ENCODE data around the gene SLC34A3. TPM values are rescaled to one million over a fixed set of nuclear protein-coding genes. Genes with fewer than 3 reads are reported as not detected.

SLC34A3 gene
- total and polyA plus RNA-seq, 4 donors: 0.03 to 0.65 (median 0.12) TPM; not detected in 1

DNA sequence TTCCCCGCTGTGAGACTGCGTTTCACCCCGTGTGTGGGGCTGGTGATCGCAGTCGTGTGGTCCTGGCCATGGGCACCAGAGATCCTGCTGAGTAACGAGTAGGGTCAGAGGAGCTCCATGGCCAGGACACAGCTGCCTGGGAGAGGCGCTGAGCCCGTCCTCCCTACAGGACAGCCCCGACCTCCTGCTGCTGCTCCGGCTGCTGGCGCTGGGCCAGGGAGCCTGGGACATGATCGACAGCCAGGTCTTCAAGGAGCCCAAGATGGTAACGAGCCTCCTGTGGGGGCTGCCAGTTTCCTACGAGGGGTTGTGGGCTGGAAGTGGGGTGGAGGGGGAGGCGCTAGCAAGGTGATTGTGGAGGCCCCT is 35.4 kb downstream of the SLC34A3 start:
- peaks cover 0 to 14% (median 4%) of the 10 kb centered on the region in 5 donors for H3K4me1 ChIP-seq (ENCODE audit: control insufficient read depth in 5 of 5, insufficient read depth in 5 of 5, low read length in 5 of 5)
- H3K36me3 ChIP-seq (ENCODE audit: control insufficient read depth in 4 of 4, insufficient read depth in 4 of 4, low read length in 4 of 4): peaks cover 11 to 41% (median 16%) of the 10 kb centered on the region in 4 donors
- TF ChIP-seq, protein P1, sequence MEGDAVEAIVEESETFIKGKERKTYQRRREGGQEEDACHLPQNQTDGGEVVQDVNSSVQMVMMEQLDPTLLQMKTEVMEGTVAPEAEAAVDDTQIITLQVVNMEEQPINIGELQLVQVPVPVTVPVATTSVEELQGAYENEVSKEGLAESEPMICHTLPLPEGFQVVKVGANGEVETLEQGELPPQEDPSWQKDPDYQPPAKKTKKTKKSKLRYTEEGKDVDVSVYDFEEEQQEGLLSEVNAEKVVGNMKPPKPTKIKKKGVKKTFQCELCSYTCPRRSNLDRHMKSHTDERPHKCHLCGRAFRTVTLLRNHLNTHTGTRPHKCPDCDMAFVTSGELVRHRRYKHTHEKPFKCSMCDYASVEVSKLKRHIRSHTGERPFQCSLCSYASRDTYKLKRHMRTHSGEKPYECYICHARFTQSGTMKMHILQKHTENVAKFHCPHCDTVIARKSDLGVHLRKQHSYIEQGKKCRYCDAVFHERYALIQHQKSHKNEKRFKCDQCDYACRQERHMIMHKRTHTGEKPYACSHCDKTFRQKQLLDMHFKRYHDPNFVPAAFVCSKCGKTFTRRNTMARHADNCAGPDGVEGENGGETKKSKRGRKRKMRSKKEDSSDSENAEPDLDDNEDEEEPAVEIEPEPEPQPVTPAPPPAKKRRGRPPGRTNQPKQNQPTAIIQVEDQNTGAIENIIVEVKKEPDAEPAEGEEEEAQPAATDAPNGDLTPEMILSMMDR (IDR thresholded peaks at IDR 0.05; ENCODE audit: control extremely low read depth, extremely low read depth): no peak

DNA sequence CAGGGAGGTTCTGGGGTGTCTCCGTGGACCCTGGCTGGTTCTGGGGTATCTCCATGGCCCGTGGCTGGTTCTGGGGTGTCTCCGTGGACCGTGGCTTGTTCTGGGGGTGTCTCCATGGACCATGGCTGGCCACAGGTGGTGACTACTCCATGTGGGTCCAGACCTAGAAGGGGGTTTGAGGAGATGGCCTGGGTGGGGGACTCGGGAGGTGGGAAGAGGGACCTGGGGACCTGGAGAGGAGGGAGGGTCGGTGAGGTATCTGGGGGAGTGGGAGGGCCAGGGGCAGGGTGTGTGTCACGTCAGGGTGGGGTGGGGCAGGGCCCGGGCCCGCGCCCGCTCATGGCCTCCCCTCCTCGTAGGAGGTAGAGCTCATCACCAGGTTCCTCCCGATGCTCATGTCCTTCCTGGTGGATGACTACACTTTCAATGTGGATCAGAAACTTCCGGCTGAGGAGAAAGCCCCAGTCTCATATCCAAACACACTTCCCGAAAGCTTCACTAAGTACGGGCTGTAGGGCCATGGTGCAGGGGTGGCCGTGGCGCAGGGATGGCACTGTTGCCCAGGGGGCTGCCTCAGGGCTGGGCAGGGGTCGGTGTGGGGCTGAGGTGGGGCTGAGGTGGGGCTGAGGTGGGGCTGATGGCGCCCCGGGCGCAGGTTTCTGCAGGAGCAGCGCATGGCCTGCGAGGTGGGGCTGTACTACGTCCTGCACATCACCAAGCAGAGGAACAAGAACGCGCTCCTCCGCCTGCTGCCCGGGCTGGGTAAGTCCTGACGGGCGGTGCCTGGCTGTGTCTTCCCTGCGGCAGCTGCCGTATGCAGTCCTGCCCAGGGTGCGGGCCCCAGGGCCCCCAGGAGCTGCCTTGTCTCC is 36.1 kb downstream of the SLC34A3 start:
- Histone ChIP-seq H3K4me3 (no peak overlapping the region), H3K27ac (ENCODE audit: low read depth in 1 of 2, low read length in 1 of 2) (no peak overlapping the region), H3K36me3 (ENCODE audit: control insufficient read depth in 4 of 4, insufficient read depth in 4 of 4, low read length in 4 of 4) (peaks cover 11 to 43% (median 15%) of the 10 kb centered on the region in 4 donors), H3K4me1 (ENCODE audit: control insufficient read depth in 5 of 5, insufficient read depth in 5 of 5, low read length in 5 of 5) (peaks cover 0 to 14% (median 4%) of the 10 kb centered on the region in 5 donors), H3K27me3 (ENCODE audit: control insufficient read depth in 3 of 3, insufficient read depth in 3 of 3, low read length in 2 of 3) (no peaks in the 10 kb centered on the region), H3K9me3 (ENCODE audit: control insufficient read depth in 4 of 4, insufficient read depth in 3 of 4, low read length in 3 of 4) (no peaks in the 10 kb centered on the region), H3K9ac (ENCODE audit: insufficient read depth in 1 of 2, low read length in 2 of 2) (no peak overlapping the region)
- TF ChIP-seq, protein P1 (IDR thresholded peaks at IDR 0.05; ENCODE audit: control extremely low read depth, extremely low read depth): no peak
- WGBS, 2 donors: 91 to 93% methylated on average over 34 of the region's 34 CpGs
- DNase-seq: no peak
- no peak for ATAC-seq (ENCODE audit: insufficient read depth, low FRiP score)

More for the DNA sequence above, 35.4 kb downstream of the SLC34A3 start:
- no peak overlapping the region for H3K27ac ChIP-seq (ENCODE audit: low read depth in 1 of 2, low read length in 1 of 2)
- ATAC-seq (ENCODE audit: insufficient read depth, low FRiP score) (no peak), DNase-seq (no peak)
- no peaks in the 10 kb centered on the region for H3K9me3 ChIP-seq (ENCODE audit: control insufficient read depth in 4 of 4, insufficient read depth in 3 of 4, low read length in 3 of 4)
- WGBS, 2 donors: 90 to 92% methylated on average over 15 of the region's 15 CpGs
- H3K9ac ChIP-seq (ENCODE audit: insufficient read depth in 1 of 2, low read length in 2 of 2): no peak overlapping the region
- no peak overlapping the region for H3K4me3 ChIP-seq
- no peaks in the 10 kb centered on the region for H3K27me3 ChIP-seq (ENCODE audit: control insufficient read depth in 3 of 3, insufficient read depth in 3 of 3, low read length in 2 of 3)

DNA sequence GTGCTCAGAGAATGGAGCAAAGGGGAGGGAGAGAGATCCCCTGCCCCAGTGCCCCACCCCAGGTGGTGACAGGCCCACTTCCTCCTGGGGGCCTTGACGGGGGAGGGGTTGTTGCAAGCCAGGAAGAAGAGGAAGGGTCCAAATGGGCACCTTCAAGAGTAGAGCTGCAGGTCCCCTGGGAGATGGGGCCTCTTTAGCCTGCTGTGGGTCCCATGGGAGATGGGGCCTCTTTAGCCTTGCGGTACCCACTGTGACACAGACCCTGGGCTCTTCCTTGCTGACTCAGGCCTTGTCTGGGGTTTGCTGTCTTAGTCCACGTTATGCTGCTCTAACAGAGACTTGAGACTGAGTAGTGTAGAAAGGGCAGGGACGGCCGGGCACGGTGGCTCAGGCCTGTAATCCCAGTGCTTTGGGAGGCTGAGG is 37.2 kb downstream of the SLC34A3 start:
- peaks cover 11 to 52% (median 20%) of the 10 kb centered on the region in 4 donors for H3K36me3 ChIP-seq (ENCODE audit: control insufficient read depth in 4 of 4, insufficient read depth in 4 of 4, low read length in 4 of 4)
- no peaks in the 10 kb centered on the region for H3K27me3 ChIP-seq (ENCODE audit: control insufficient read depth in 3 of 3, insufficient read depth in 3 of 3, low read length in 2 of 3)
- DNase-seq (no peak), ATAC-seq (ENCODE audit: insufficient read depth, low FRiP score) (no peak)
- TF ChIP-seq, protein P1 (IDR thresholded peaks at IDR 0.05; ENCODE audit: control extremely low read depth, extremely low read depth): no peak
- H3K27ac ChIP-seq (ENCODE audit: low read depth in 1 of 2, low read length in 1 of 2): peak overlapping the region; percentile 59 to 64
- peaks cover 0 to 14% (median 4%) of the 10 kb centered on the region in 5 donors for H3K4me1 ChIP-seq (ENCODE audit: control insufficient read depth in 5 of 5, insufficient read depth in 5 of 5, low read length in 5 of 5)
- no peak overlapping the region for H3K9ac ChIP-seq (ENCODE audit: insufficient read depth in 1 of 2, low read length in 2 of 2)
- H3K9me3 ChIP-seq (ENCODE audit: control insufficient read depth in 4 of 4, insufficient read depth in 3 of 4, low read length in 3 of 4): no peaks in the 10 kb centered on the region
- 58 to 83% methylated on average over 6 of the region's 6 CpGs for WGBS, 2 donors
- H3K4me3 ChIP-seq: no peak overlapping the region

Measured in lung (tissue), 12 donors.